Osteoblast (primary cell): ENCODE measurements around the gene TSR3. TPM values are rescaled to one million over a fixed set of nuclear protein-coding genes. Genes with fewer than 3 reads are reported as not detected.

Experiments
- DNase-seq: peaks from one replicate; pipeline ENCODE4 v3.0.0; 2011; ENCODE audit warnings: low spot score, mixed read lengths; ENCODE audit not compliant: insufficient read length; ENCODE audit errors: missing footprints
- H2AFZ ChIP-seq: 2 replicates; pipeline ENCODE4 v1.6.0; 2011; ENCODE audit warnings: mild to moderate bottlenecking, low read length
- H3K27ac ChIP-seq: 2 replicates; pipeline ENCODE4 v1.5.1; 2011; ENCODE audit warnings: mild to moderate bottlenecking, low read depth, low read length, moderate library complexity
- H3K27me3 ChIP-seq: 2 replicates; pipeline ENCODE4 v1.6.0; 2012; ENCODE audit warnings: mild to moderate bottlenecking, control low read depth, inconsistent platforms, low read length, moderate library complexity; ENCODE audit not compliant: insufficient read depth
- H3K36me3 ChIP-seq: 2 replicates; pipeline ENCODE4 v1.5.1; 2011; ENCODE audit warnings: mild to moderate bottlenecking, low read length, control low read depth, moderate library complexity; ENCODE audit not compliant: insufficient read depth
- H3K4me1 ChIP-seq: 2 replicates; pipeline ENCODE4 v1.5.1; 2011; ENCODE audit warnings: mild to moderate bottlenecking, low read length, control low read depth, moderate library complexity; ENCODE audit not compliant: insufficient read depth
- H3K4me2 ChIP-seq: 2 replicates; pipeline ENCODE4 v1.6.0; 2011; ENCODE audit warnings: mild to moderate bottlenecking, low read length; ENCODE audit not compliant: insufficient read depth
- H3K4me3 ChIP-seq: fragments of 200-600 bp; sonication (generic); 3 replicates; pipeline ENCODE4 v1.5.1; 2012; ENCODE audit warnings: mild to moderate bottlenecking, low read length, inconsistent platforms; ENCODE audit not compliant: insufficient read depth
- H3K79me2 ChIP-seq: 2 replicates; pipeline ENCODE4 v1.6.0; 2012; ENCODE audit warnings: mild to moderate bottlenecking, low read length, control low read depth, inconsistent platforms; ENCODE audit not compliant: insufficient read depth
- H3K9me3 ChIP-seq: 2 replicates; pipeline ENCODE4 v1.5.1; 2011; ENCODE audit warnings: low read depth, low read length, control low read depth
- H4K20me1 ChIP-seq: 2 replicates; pipeline ENCODE4 v1.6.0; 2012; ENCODE audit warnings: mild to moderate bottlenecking, low read length, control low read depth; ENCODE audit not compliant: insufficient read depth
- total RNA-seq: library from RNA; depleted of rRNA; stranded (reverse); fragments of >200 nt; gene quantifications from 2 replicates; pipeline ENCODE4 v1.2.3, GENCODE V29; 2012
- TF ChIP-seq, protein P1 (sequence below): IDR thresholded peaks from 2 replicates; pipeline ENCODE4 v1.5.1; 2011; ENCODE audit warnings: mild to moderate bottlenecking, low read depth, low read length, moderate library complexity; ENCODE audit errors: extremely low read depth

Gene TSR3
- total RNA-seq, 1 donor: 53.6 TPM

DNA sequence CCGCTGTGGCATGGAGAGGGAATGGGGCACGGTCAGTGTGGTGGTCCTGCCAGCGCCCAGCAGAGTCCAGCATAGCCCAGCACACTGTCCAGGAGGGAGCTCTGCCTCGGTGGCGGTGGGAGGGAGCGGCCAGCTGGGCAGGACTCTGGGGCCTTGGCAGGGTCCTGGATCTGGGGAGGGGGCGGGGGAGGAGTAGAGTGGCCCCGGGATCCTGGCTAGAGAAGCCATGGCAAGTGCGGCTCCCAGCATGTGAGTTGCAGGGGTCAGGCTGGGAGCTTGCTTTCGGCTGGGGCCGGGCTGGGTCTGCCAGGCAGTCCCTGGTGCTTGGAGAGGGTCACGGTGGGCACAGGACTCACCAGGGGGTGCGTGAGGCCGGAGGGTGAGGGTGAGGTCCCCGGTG lies 3.9 kb upstream of the TSR3 start:
- H2AFZ ChIP-seq: no peak overlapping the region
- H3K79me2 ChIP-seq: peaks cover 96% of the 10 kb centered on the region
- no peaks in the 10 kb centered on the region for H3K27me3 ChIP-seq
- TF ChIP-seq, protein P1, sequence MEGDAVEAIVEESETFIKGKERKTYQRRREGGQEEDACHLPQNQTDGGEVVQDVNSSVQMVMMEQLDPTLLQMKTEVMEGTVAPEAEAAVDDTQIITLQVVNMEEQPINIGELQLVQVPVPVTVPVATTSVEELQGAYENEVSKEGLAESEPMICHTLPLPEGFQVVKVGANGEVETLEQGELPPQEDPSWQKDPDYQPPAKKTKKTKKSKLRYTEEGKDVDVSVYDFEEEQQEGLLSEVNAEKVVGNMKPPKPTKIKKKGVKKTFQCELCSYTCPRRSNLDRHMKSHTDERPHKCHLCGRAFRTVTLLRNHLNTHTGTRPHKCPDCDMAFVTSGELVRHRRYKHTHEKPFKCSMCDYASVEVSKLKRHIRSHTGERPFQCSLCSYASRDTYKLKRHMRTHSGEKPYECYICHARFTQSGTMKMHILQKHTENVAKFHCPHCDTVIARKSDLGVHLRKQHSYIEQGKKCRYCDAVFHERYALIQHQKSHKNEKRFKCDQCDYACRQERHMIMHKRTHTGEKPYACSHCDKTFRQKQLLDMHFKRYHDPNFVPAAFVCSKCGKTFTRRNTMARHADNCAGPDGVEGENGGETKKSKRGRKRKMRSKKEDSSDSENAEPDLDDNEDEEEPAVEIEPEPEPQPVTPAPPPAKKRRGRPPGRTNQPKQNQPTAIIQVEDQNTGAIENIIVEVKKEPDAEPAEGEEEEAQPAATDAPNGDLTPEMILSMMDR: no peak
- peaks cover 21% of the 10 kb centered on the region for H4K20me1 ChIP-seq
- no peaks in the 10 kb centered on the region for H3K9me3 ChIP-seq
- no peak overlapping the region for H3K4me3 ChIP-seq
- no peak overlapping the region for H3K27ac ChIP-seq
- no peak for DNase-seq
- peaks cover 5% of the 10 kb centered on the region for H3K36me3 ChIP-seq
- peaks cover 12% of the 10 kb centered on the region for H3K4me1 ChIP-seq
- H3K4me2 ChIP-seq: no peak overlapping the region

DNA sequence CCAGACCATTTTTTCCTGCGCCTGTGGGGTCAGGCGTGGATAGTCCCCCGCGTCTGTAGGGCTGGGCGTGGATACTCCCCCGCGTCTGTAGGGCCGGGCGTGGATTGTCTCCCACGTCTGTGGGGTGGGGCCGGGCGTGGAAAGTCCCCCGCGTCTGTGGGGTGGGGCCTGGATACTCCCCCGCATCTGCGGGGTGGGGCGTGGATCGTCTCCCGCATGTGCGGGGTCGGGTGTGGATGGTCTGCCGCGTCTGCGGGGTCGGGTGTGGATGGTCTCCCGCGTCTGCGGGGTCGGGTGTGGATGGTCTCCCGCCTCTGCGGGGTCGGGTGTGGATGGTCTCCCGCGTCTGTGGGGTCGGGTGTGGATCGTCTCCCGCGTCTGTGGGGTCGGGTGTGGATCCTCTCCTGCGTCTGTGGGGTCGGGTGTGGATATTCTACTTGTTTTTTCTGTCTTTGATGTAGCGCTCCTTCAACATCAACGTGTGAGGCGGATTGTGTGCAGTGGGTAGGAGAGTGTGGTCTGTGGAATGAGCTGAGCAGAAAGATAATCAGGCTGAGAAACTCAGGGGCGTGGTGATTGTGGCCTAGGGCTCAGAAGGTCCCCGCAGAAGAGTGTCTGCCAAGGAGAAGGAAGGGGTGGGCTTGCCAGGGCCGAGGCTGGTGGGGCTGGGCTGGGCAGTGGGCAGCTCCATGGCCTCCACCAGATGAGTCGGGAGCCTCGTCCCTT lies 3.3 kb upstream of the TSR3 start:
- DNase-seq: no peak
- H3K79me2 ChIP-seq: peaks cover 96% of the 10 kb centered on the region
- peaks cover 24% of the 10 kb centered on the region for H4K20me1 ChIP-seq
- H3K4me3 ChIP-seq: no peak overlapping the region
- H3K4me2 ChIP-seq: no peak overlapping the region
- H3K36me3 ChIP-seq: peaks cover 9% of the 10 kb centered on the region
- H2AFZ ChIP-seq: no peak overlapping the region
- TF ChIP-seq, protein P1: no peak
- no peaks in the 10 kb centered on the region for H3K27me3 ChIP-seq
- H3K27ac ChIP-seq: no peak overlapping the region
- peaks cover 15% of the 10 kb centered on the region for H3K4me1 ChIP-seq
- H3K9me3 ChIP-seq: no peaks in the 10 kb centered on the region

DNA sequence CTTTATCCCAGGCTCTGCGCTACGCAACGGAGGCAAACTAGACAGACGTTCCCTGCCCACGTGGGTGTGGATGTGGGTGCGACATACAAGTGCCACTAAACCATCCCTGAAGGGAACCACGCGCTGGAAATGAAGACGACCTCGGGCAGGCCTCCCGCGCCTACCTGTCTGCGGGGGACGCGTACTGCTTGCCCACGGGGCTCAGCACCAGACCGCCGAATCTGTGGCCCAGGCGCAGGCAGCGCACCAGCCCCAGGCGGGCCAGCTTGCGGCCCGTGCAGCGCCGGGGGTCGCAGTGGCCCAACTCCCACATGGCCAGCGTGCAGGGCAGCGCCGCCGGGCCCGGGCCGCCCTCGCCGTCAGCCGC lies 480 bp downstream of the TSR3 start:
- peak overlapping the region; percentile 51 for H2AFZ ChIP-seq
- peak overlapping the region; percentile 45 for H3K27ac ChIP-seq
- peaks cover 16% of the 10 kb centered on the region for H4K20me1 ChIP-seq
- peaks cover 63% of the 10 kb centered on the region for H3K79me2 ChIP-seq
- peaks cover 20% of the 10 kb centered on the region for H3K36me3 ChIP-seq
- H3K27me3 ChIP-seq: no peaks in the 10 kb centered on the region
- no peaks in the 10 kb centered on the region for H3K9me3 ChIP-seq
- H3K4me1 ChIP-seq: peaks cover 15% of the 10 kb centered on the region
- TF ChIP-seq, protein P1: no peak
- peak overlapping the region; percentile 99 for H3K4me2 ChIP-seq
- no peak for DNase-seq
- H3K4me3 ChIP-seq: peak overlapping the region; percentile 97

DNA sequence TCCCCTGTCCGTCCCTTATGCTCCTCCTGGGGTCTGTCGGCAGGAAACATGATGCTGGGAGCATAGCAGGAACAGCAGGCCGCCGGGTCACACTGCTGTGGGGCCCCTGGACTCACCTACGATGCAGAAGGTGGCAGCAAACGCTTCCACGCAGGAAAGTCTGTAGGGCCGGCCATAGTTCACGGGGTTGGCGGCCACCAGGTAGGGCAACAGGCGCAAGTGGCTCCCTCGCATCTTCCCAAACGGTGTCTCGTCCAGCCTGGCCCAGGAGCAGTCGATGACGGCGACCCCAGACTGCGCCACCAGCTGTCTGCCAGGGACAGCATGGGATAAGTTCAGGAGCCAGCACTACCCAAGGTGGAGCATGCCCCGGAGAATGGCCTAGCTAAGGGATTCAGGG lies 987 bp downstream of the TSR3 start:
- Histone ChIP-seq H3K36me3 (peaks cover 20% of the 10 kb centered on the region), H3K27me3 (no peaks in the 10 kb centered on the region), H3K4me1 (peaks cover 15% of the 10 kb centered on the region), H3K4me2 (peak overlapping the region; percentile 99), H3K9me3 (no peaks in the 10 kb centered on the region), H3K79me2 (peaks cover 58% of the 10 kb centered on the region), H3K4me3 (peak overlapping the region; percentile 97), H3K27ac (peak overlapping the region; percentile 45), H2AFZ (no peak overlapping the region), H4K20me1 (peaks cover 16% of the 10 kb centered on the region)
- TF ChIP-seq, protein P1: no peak
- DNase-seq: no peak
